K562 (cell line): ENCODE measurements around the gene MCEMP1. TPM values are rescaled to one million over a fixed set of nuclear protein-coding genes. Genes with fewer than 3 reads are reported as not detected.

Experiments used
- BRD9 ChIP-seq: fragments of 450-650 bp; IDR thresholded peaks from 2 replicates; pipeline ENCODE4 v1.6.1; 2018; ENCODE audit warnings: low read depth; ENCODE audit not compliant: partially characterized antibody
- CBX3 ChIP-seq, 2 experiments: IDR thresholded peaks; 1 replicate in 1 of 2; 2 replicates in 1 of 2; pipeline ENCODE4 v1.6.1; 2012; ENCODE audit warnings: inconsistent platforms in 2 of 2, low read length in 2 of 2, borderline replicate concordance in 1 of 2, control low read depth in 1 of 2
- ETS1 ChIP-seq: conservative IDR thresholded peaks from 2 replicates; pipeline ENCODE4 v1.6.1; 2011; ENCODE audit warnings: low read depth, mild to moderate bottlenecking, low read length; ENCODE audit not compliant: control insufficient read depth
- GABPA ChIP-seq: fragments of 200-800 bp; sonication (Bioruptor generic); conservative IDR thresholded peaks from 2 replicates; pipeline ENCODE4 v1.6.1; 2016; ENCODE audit warnings: low read depth, missing genetic modification characterization, missing compliant biosample characterization
- HDAC8 ChIP-seq: fragments of 450-650 bp; IDR thresholded peaks from 2 replicates; pipeline ENCODE4 v1.6.1; 2016; ENCODE audit warnings: mild to moderate bottlenecking, missing genetic modification characterization, moderate library complexity, missing compliant biosample characterization
- HSF4 ChIP-seq: fragments of 250-450 bp; sonication (Bioruptor Pico); IDR thresholded peaks from 2 replicates; pipeline ENCODE4 v2.1.2; 2022; ENCODE audit warnings: mild to moderate bottlenecking, moderate library complexity, borderline replicate concordance
- ILF3 ChIP-seq: fragments of 450-650 bp; IDR thresholded peaks from 2 replicates; pipeline ENCODE4 v1.6.1; 2018; ENCODE audit warnings: antibody characterized with exemption, mild to moderate bottlenecking, moderate library complexity, borderline replicate concordance
- LCOR ChIP-seq: sonication (generic); formaldehyde crosslinking; IDR thresholded peaks from 2 replicates; pipeline ENCODE4 v1.8.0; 2022; ENCODE audit warnings: mild to moderate bottlenecking, missing genetic modification reagents
- NR2C1 ChIP-seq, 2 experiments: fragments of 450-650 bp; IDR thresholded peaks; 2 replicates each; pipeline ENCODE4 v1.6.1; 2017; ENCODE audit warnings: mild to moderate bottlenecking in 2 of 2, antibody characterized with exemption in 1 of 2, inconsistent platforms in 1 of 2, missing compliant biosample characterization in 1 of 2, missing genetic modification characterization in 1 of 2
- PURB ChIP-seq: sonication (generic); formaldehyde crosslinking; IDR thresholded peaks from 2 replicates; pipeline ENCODE4 v1.9.0; 2021; ENCODE audit warnings: low read depth, mild to moderate bottlenecking, missing genetic modification reagents
- RAD51 ChIP-seq: fragments of 450-650 bp; IDR thresholded peaks from 2 replicates; pipeline ENCODE4 v1.7.1; 2016; ENCODE audit warnings: low read depth, mild to moderate bottlenecking, borderline replicate concordance
- SNRNP70 ChIP-seq: fragments of 200-400 bp; formaldehyde crosslinking; optimal IDR thresholded peaks from 2 replicates; pipeline ENCODE3; 2017; ENCODE audit warnings: low read depth, low read length
- SRSF3 ChIP-seq: fragments of 200-400 bp; formaldehyde crosslinking; IDR thresholded peaks from 2 replicates; pipeline ENCODE4 v1.6.1; 2016; ENCODE audit warnings: mild to moderate bottlenecking, low read length, moderate library complexity; ENCODE audit not compliant: insufficient read depth
- TGIF2 ChIP-seq: sonication (generic); formaldehyde crosslinking; IDR thresholded peaks from 2 replicates; pipeline ENCODE4 v1.8.1; 2022; ENCODE audit warnings: mild to moderate bottlenecking, missing genetic modification reagents, moderate library complexity
- ZNF174 ChIP-seq: fragments of 250-450 bp; sonication (Bioruptor Pico); IDR thresholded peaks from 2 replicates; pipeline ENCODE4 v1.4.0; 2020; ENCODE audit warnings: mild to moderate bottlenecking
- ZNF23 ChIP-seq: fragments of 250-450 bp; sonication (Bioruptor Pico); IDR thresholded peaks from 2 replicates; pipeline ENCODE4 v1.4.0; 2020; ENCODE audit warnings: mild to moderate bottlenecking
- polyA plus RNA-seq, 8 experiments: library from polyadenylated mRNA; depleted of rRNA in 4 of 8; stranded (reverse) in 5 of 8; unstranded in 3 of 8; fragments of >200 nt; fragmentation: Nextera tagmentation in 2 of 8; fragmentation: Illumina TruSeq in 1 of 8; extraction: Ambion mirVana in 2 of 8; extraction: Trizol in 1 of 8; gene quantifications; 2 replicates each; pipeline versions ENCODE4 v1.2.1 to v1.2.3, GENCODE V29; 2011 to 2014; ENCODE audit warnings: inconsistent platforms in 1 of 8, missing spikeins in 1 of 8
- total RNA-seq, 7 experiments: library from RNA; depleted of rRNA in 6 of 7; stranded (reverse); fragments of >200 nt in 6 of 7; fragmentation: Illumina TruSeq in 2 of 7; extraction: Trizol in 2 of 7; gene quantifications; 2 replicates each; pipeline versions ENCODE4 v1.2.1 to v1.2.3, GENCODE V29; 2011 to 2021; ENCODE audit warnings: low replicate concordance in 1 of 7
- TF ChIP-seq, protein P1 (sequence below): fragments of 250-450 bp; sonication (Bioruptor Pico); IDR thresholded peaks from 2 replicates; pipeline ENCODE4 v1.5.0; 2020; ENCODE audit warnings: mild to moderate bottlenecking, borderline replicate concordance
- TF ChIP-seq, protein P2 (sequence below): sonication (generic); formaldehyde crosslinking; IDR thresholded peaks from 2 replicates; pipeline ENCODE4 v1.8.0; 2022; ENCODE audit warnings: missing genetic modification reagents, mild to moderate bottlenecking, moderate library complexity, borderline replicate concordance
- TF ChIP-seq, protein P3 (sequence below): fragments of 450-650 bp; formaldehyde crosslinking; IDR thresholded peaks from 2 replicates; pipeline ENCODE4 v1.4.0; 2022; ENCODE audit warnings: missing genetic modification characterization

The MCEMP1 gene
- total and polyA plus RNA-seq, 9 of the 15 experiments (the other 6 are each of a cell fraction or from before 2014, with no cell fraction given): 0.11 to 1.8 (median 0.51) TPM

DNA sequence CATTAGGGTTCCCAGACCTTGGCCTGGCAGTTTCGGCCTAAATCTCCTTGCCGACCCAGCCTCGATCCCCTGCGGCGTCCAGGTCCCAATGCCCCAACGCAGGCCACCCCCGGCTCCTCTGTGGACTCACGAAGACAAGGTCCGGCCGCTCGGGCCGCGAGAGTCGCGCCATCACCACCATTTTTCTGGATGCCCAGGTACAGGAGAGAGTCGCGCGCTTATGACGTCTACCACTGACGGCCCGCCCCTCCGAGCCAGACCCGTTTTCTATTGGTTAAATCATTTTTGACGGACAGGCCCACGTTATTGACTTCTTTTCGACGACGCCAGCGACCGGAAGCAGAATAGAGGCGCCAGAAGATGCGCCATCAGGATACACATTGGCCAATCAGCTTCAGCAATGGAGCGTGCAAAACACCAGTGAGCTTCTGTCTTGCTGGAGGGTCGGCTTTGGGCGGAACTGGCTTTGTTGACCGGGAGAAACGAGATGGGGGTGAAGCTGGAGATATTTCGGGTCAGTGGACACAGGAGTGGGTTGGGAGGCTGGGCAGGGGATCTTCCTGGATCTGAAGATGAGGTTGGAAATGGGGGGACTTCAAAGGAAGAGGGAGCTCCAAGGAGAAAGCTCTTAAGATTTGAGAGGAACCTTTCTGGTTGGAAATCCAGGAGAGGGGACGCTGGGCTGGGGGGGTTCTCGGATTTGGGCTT is 47.4 kb upstream of the MCEMP1 start, which contains the start of the genes PET100 and XAB2 (continued):
- TF ChIP-seq TGIF2 (CRISPR knock-in tag) (no peak), ILF3 (no peak), NR2C1 (IDR thresholded peaks at IDR 0.05) (peak; percentile 78), NR2C1 (tag; IDR thresholded peaks at IDR 0.05) (peak; percentile 84), SNRNP70 (no peak), LCOR (CRISPR knock-in tag) (no peak), CBX3 (IDR thresholded peaks at IDR 0.05; ENCODE audit: borderline replicate concordance in 1 of 2, low read length in 2 of 2) (peak in 1 of 2 experiments; percentile 74; a peak in 2 of 3 replicates), HDAC8 (tag) (no peak), HSF4 (CRISPR knock-in tag) (no peak), ZNF174 (CRISPR knock-in tag) (no peak), RAD51 (no peak), ZNF23 (CRISPR knock-in tag) (no peak), ETS1 (0 out of 2 replicates have a peak, but pooled peaks have one; percentile 49), GABPA (tag) (peak; percentile 96), BRD9 (no peak), SRSF3 (no peak), PURB (CRISPR knock-in tag) (no peak)
- TF ChIP-seq, protein P1, sequence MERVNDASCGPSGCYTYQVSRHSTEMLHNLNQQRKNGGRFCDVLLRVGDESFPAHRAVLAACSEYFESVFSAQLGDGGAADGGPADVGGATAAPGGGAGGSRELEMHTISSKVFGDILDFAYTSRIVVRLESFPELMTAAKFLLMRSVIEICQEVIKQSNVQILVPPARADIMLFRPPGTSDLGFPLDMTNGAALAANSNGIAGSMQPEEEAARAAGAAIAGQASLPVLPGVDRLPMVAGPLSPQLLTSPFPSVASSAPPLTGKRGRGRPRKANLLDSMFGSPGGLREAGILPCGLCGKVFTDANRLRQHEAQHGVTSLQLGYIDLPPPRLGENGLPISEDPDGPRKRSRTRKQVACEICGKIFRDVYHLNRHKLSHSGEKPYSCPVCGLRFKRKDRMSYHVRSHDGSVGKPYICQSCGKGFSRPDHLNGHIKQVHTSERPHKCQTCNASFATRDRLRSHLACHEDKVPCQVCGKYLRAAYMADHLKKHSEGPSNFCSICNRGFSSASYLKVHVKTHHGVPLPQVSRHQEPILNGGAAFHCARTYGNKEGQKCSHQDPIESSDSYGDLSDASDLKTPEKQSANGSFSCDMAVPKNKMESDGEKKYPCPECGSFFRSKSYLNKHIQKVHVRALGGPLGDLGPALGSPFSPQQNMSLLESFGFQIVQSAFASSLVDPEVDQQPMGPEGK (CRISPR knock-in tag): no peak
- TF ChIP-seq, protein P2, sequence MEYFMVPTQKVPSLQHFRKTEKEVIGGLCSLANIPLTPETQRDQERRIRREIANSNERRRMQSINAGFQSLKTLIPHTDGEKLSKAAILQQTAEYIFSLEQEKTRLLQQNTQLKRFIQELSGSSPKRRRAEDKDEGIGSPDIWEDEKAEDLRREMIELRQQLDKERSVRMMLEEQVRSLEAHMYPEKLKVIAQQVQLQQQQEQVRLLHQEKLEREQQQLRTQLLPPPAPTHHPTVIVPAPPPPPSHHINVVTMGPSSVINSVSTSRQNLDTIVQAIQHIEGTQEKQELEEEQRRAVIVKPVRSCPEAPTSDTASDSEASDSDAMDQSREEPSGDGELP (CRISPR knock-in tag): peak; percentile 60; the same call in 1 of the 2 replicates
- TF ChIP-seq, protein P3, sequence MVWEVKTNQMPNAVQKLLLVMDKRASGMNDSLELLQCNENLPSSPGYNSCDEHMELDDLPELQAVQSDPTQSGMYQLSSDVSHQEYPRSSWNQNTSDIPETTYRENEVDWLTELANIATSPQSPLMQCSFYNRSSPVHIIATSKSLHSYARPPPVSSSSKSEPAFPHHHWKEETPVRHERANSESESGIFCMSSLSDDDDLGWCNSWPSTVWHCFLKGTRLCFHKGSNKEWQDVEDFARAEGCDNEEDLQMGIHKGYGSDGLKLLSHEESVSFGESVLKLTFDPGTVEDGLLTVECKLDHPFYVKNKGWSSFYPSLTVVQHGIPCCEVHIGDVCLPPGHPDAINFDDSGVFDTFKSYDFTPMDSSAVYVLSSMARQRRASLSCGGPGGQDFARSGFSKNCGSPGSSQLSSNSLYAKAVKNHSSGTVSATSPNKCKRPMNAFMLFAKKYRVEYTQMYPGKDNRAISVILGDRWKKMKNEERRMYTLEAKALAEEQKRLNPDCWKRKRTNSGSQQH (CRISPR knock-in tag): no peak
